Neural cell (in vitro differentiated cells): ENCODE results near the gene EP400. TPM values are rescaled to one million over a fixed set of nuclear protein-coding genes. Genes with fewer than 3 reads are reported as not detected.

Experiments used
- H2AFZ ChIP-seq: fragments of 200-600, 300-800 bp; sonication (generic), shearing (Covaris generic); 2 replicates; pipeline ENCODE4 v1.6.0; 2014; ENCODE audit warnings: low read depth, mild to moderate bottlenecking, antibody characterized with exemption, low read length, moderate library complexity
- H3F3A ChIP-seq: fragments of 200-600 bp; shearing (Covaris generic); 2 replicates; pipeline ENCODE4 v1.6.1; 2016; ENCODE audit warnings: mild to moderate bottlenecking, moderate library complexity, mixed read lengths, antibody characterized with exemption, low read length; ENCODE audit not compliant: insufficient read depth, poor library complexity, severe bottlenecking
- H3K27ac ChIP-seq: fragments of 200-600, 300-800 bp; sonication (generic), shearing (Covaris generic); 2 replicates; pipeline ENCODE4 v1.5.1; 2014; ENCODE audit warnings: mild to moderate bottlenecking, low read length, moderate library complexity
- H3K27me3 ChIP-seq: fragments of 300-800, 200-600 bp; sonication (generic), shearing (Covaris generic); 2 replicates; pipeline ENCODE4 v1.6.0; 2014; ENCODE audit warnings: mild to moderate bottlenecking, low read depth, low read length, moderate library complexity; ENCODE audit not compliant: insufficient read depth
- H3K36me3 ChIP-seq: fragments of 300-800, 200-600 bp; sonication (generic), shearing (Covaris generic); 2 replicates; pipeline ENCODE4 v1.5.1; 2014; ENCODE audit warnings: mild to moderate bottlenecking, antibody characterized with exemption, low read length, moderate library complexity; ENCODE audit not compliant: insufficient read depth
- H3K4me2 ChIP-seq: fragments of 300-800, 200-600 bp; sonication (generic), shearing (Covaris generic); 2 replicates; pipeline ENCODE4 v1.6.0; 2014; ENCODE audit warnings: mild to moderate bottlenecking, low read length
- H3K4me3 ChIP-seq: fragments of 300-800, 200-600 bp; sonication (generic), shearing (Covaris generic); 2 replicates; pipeline ENCODE4 v1.5.1; 2014; ENCODE audit warnings: mild to moderate bottlenecking, low read length, moderate library complexity
- H3K79me2 ChIP-seq: fragments of 200-600 bp; shearing (Covaris generic); replicated peaks from 2 replicates; pipeline ENCODE4 v1.6.0; 2014; ENCODE audit warnings: mild to moderate bottlenecking, low read length, moderate library complexity; ENCODE audit not compliant: insufficient read depth
- H3K9ac ChIP-seq: fragments of 300-800, 200-600 bp; sonication (generic), shearing (Covaris generic); 2 replicates; pipeline ENCODE4 v1.6.1; 2016; ENCODE audit warnings: mild to moderate bottlenecking, low read length, mixed read lengths
- H3K9me2 ChIP-seq: fragments of 200-600 bp; shearing (Covaris generic); 2 replicates; pipeline ENCODE4 v1.6.1; 2016; ENCODE audit warnings: mild to moderate bottlenecking, low read length, mixed read lengths; ENCODE audit not compliant: insufficient read depth
- H3K9me3 ChIP-seq: fragments of 200-600, 300-800 bp; sonication (generic), shearing (Covaris generic); 2 replicates; pipeline ENCODE4 v1.6.1; 2016; ENCODE audit warnings: mild to moderate bottlenecking, mixed run types, low read length, moderate library complexity, mixed read lengths
- H4K20me1 ChIP-seq: fragments of 200-600 bp; shearing (Covaris generic); 2 replicates; pipeline ENCODE4 v1.6.1; 2016; ENCODE audit warnings: mild to moderate bottlenecking, mixed run types; ENCODE audit not compliant: insufficient read depth
- EP300 ChIP-seq: fragments of 450-650 bp; conservative IDR thresholded peaks from 2 replicates; pipeline ENCODE4 v1.6.1; 2014; ENCODE audit warnings: antibody characterized with exemption, mild to moderate bottlenecking, moderate library complexity; ENCODE audit not compliant: poor library complexity, severe bottlenecking
- EZH2 ChIP-seq: fragments of 200-600, 300-800 bp; shearing (Covaris generic), sonication (generic); IDR thresholded peaks from 2 replicates; pipeline ENCODE4 v1.6.1; 2014; ENCODE audit warnings: antibody characterized with exemption, low read length, borderline replicate concordance, mild to moderate bottlenecking; ENCODE audit not compliant: insufficient read depth, poor library complexity, severe bottlenecking
- MXI1 ChIP-seq: fragments of 450-650 bp; conservative IDR thresholded peaks from 2 replicates; pipeline ENCODE4 v1.6.1; 2014; ENCODE audit warnings: antibody characterized with exemption, mild to moderate bottlenecking; ENCODE audit not compliant: poor library complexity, severe bottlenecking
- POLR2AphosphoS5 ChIP-seq: IDR thresholded peaks from 2 replicates; pipeline ENCODE4 v1.6.1; 2012
- RAD21 ChIP-seq: fragments of 450-650 bp; conservative IDR thresholded peaks from 2 replicates; pipeline ENCODE4 v1.6.1; 2014; ENCODE audit warnings: antibody characterized with exemption, mild to moderate bottlenecking, moderate library complexity
- SMC3 ChIP-seq: fragments of 450-650 bp; conservative IDR thresholded peaks from 2 replicates; pipeline ENCODE4 v1.6.1; 2014; ENCODE audit warnings: antibody characterized with exemption, mild to moderate bottlenecking, moderate library complexity; ENCODE audit not compliant: poor library complexity
- TAF1 ChIP-seq: IDR thresholded peaks from 2 replicates; pipeline ENCODE4 v1.6.1; 2012; ENCODE audit warnings: low read depth
- polyA plus RNA-seq: library from polyadenylated mRNA; depleted of rRNA; stranded (reverse); fragments of >200 nt; gene quantifications from 2 replicates; pipeline ENCODE4 v1.2.3, GENCODE V29; 2014
- TF ChIP-seq, protein P1 (sequence below): fragments of 450-650 bp; IDR thresholded peaks from 2 replicates; pipeline ENCODE4 v1.5.1; 2014; ENCODE audit warnings: antibody characterized with exemption, mild to moderate bottlenecking, moderate library complexity; ENCODE audit not compliant: poor library complexity, severe bottlenecking
- TF ChIP-seq, protein P2 (sequence below): IDR thresholded peaks from 2 replicates; pipeline ENCODE4 v1.6.1; 2012; ENCODE audit warnings: borderline replicate concordance

EP400 gene
- polyA plus RNA-seq, 1 donor from 2014 or later: 19.4 TPM

DNA sequence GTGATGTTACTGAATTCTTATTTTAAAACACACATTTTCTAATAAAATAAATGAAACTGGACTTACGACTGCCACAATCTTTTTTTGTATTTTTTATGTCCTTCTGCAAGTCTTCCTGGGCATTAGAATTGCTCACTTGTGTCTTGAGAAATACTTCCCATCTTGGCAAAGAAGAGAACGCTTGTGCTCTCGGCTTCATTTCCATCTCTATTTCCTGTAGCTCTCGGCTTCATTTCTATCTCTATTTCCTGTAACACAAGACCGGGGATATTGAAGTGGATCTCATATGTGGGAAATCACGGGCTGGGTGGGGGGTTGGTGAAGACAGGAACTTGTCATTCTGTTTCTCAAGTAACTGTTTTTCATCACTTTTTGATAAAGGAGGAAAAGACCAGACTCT lies 77.9 kb downstream of the EP400 start:
- no peaks in the 10 kb centered on the region for H3K9me3 ChIP-seq
- no peak overlapping the region for H3K27ac ChIP-seq
- H3K27me3 ChIP-seq: no peaks in the 10 kb centered on the region
- no peaks in the 10 kb centered on the region for H3K36me3 ChIP-seq
- no peaks in the 10 kb centered on the region for H3K79me2 ChIP-seq
- no peak overlapping the region for H3K4me2 ChIP-seq
- H3K4me3 ChIP-seq: no peak overlapping the region
- H4K20me1 ChIP-seq: no peaks in the 10 kb centered on the region
- H3K9me2 ChIP-seq: no peaks in the 10 kb centered on the region
- H2AFZ ChIP-seq: no peak overlapping the region
- TF ChIP-seq TAF1: no peak
- no peak overlapping the region for H3K9ac ChIP-seq
- H3F3A ChIP-seq: no peaks in the 10 kb centered on the region

DNA sequence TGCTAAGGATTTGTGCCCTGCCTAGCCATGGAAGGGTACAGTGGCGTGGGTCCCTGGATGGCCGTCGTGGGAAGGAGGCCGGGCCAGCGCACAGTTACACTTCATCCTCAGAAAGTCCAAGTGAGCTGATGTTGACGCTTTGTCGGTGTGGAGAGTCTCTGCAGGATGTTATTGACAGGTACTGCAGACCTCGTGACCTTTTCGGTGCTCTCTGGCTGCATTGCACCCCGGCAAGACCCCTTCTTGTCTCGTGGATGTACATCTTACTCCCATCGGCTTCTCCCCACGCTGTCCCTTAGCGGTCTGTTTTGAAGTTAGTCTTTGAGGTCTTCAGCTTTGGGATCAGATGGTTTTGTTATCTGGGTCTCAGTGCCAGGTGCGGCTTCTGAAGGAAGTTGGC lies 78.4 kb downstream of the EP400 start:
- TF ChIP-seq MXI1: no peak
- TF ChIP-seq EZH2: no peak
- TF ChIP-seq SMC3: no peak
- no peak for TF ChIP-seq TAF1
- TF ChIP-seq EP300: no peak
- TF ChIP-seq, protein P1, sequence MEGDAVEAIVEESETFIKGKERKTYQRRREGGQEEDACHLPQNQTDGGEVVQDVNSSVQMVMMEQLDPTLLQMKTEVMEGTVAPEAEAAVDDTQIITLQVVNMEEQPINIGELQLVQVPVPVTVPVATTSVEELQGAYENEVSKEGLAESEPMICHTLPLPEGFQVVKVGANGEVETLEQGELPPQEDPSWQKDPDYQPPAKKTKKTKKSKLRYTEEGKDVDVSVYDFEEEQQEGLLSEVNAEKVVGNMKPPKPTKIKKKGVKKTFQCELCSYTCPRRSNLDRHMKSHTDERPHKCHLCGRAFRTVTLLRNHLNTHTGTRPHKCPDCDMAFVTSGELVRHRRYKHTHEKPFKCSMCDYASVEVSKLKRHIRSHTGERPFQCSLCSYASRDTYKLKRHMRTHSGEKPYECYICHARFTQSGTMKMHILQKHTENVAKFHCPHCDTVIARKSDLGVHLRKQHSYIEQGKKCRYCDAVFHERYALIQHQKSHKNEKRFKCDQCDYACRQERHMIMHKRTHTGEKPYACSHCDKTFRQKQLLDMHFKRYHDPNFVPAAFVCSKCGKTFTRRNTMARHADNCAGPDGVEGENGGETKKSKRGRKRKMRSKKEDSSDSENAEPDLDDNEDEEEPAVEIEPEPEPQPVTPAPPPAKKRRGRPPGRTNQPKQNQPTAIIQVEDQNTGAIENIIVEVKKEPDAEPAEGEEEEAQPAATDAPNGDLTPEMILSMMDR: no peak
- TF ChIP-seq, protein P2, sequence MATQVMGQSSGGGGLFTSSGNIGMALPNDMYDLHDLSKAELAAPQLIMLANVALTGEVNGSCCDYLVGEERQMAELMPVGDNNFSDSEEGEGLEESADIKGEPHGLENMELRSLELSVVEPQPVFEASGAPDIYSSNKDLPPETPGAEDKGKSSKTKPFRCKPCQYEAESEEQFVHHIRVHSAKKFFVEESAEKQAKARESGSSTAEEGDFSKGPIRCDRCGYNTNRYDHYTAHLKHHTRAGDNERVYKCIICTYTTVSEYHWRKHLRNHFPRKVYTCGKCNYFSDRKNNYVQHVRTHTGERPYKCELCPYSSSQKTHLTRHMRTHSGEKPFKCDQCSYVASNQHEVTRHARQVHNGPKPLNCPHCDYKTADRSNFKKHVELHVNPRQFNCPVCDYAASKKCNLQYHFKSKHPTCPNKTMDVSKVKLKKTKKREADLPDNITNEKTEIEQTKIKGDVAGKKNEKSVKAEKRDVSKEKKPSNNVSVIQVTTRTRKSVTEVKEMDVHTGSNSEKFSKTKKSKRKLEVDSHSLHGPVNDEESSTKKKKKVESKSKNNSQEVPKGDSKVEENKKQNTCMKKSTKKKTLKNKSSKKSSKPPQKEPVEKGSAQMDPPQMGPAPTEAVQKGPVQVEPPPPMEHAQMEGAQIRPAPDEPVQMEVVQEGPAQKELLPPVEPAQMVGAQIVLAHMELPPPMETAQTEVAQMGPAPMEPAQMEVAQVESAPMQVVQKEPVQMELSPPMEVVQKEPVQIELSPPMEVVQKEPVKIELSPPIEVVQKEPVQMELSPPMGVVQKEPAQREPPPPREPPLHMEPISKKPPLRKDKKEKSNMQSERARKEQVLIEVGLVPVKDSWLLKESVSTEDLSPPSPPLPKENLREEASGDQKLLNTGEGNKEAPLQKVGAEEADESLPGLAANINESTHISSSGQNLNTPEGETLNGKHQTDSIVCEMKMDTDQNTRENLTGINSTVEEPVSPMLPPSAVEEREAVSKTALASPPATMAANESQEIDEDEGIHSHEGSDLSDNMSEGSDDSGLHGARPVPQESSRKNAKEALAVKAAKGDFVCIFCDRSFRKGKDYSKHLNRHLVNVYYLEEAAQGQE: no peak
- no peak for TF ChIP-seq POLR2AphosphoS5
- no peak for TF ChIP-seq RAD21
- no peaks in the 10 kb centered on the region for H4K20me1 ChIP-seq
- H3K9ac ChIP-seq: no peak overlapping the region
- H3K9me3 ChIP-seq: no peaks in the 10 kb centered on the region
- H3K4me2 ChIP-seq: no peak overlapping the region
- H3K36me3 ChIP-seq: no peaks in the 10 kb centered on the region
- no peaks in the 10 kb centered on the region for H3K79me2 ChIP-seq
- no peaks in the 10 kb centered on the region for H3K27me3 ChIP-seq
- no peak overlapping the region for H3K4me3 ChIP-seq
- no peaks in the 10 kb centered on the region for H3F3A ChIP-seq
- H3K27ac ChIP-seq: no peak overlapping the region
- H2AFZ ChIP-seq: no peak overlapping the region
- no peaks in the 10 kb centered on the region for H3K9me2 ChIP-seq
